Ovary (tissue), 9 donors: ENCODE data around the gene SYK. TPM values are rescaled to one million over a fixed set of nuclear protein-coding genes. Genes with fewer than 3 reads are reported as not detected.

Experiments used
- DNase-seq, 5 donors: peaks; one replicate each; pipeline ENCODE4 v3.0.0-alpha.2; 2019 to 2020
- H3K27ac ChIP-seq, 2 donors: fragments of 200-600 bp; one replicate each; pipeline versions ENCODE4 v1.5.1 to v1.8.0; 2019 to 2022
- H3K27me3 ChIP-seq: fragments of 200-600 bp; one replicate; pipeline ENCODE4 v1.8.0; 2022
- H3K36me3 ChIP-seq: fragments of 200-600 bp; sonication (generic); one replicate; pipeline ENCODE4 v1.5.1; 2019
- H3K4me1 ChIP-seq: one replicate; pipeline ENCODE4 v1.8.1; 2013; ENCODE audit warnings: mild to moderate bottlenecking, moderate library complexity; ENCODE audit not compliant: insufficient read depth
- H3K4me3 ChIP-seq: fragments of 200-600 bp; sonication (generic); one replicate; pipeline ENCODE4 v1.5.1; 2017
- H3K9me3 ChIP-seq, 2 donors: fragments of 200-600 bp in 1 of 2; sonication (generic) in 1 of 2; one replicate each; pipeline versions ENCODE4 v1.5.1 to v1.8.1; 2013 to 2019; ENCODE audit warnings: mild to moderate bottlenecking in 1 of 2, moderate library complexity in 1 of 2
- CTCF ChIP-seq, 3 donors: fragments of 450-650 bp in 2 of 3; fragments of 200-600 bp in 1 of 3; IDR thresholded peaks; one replicate each; pipeline versions ENCODE4 v1.5.1 to v1.8.0; 2016 to 2022; ENCODE audit warnings: antibody characterized with exemption in 3 of 3, mild to moderate bottlenecking in 1 of 3
- EP300 ChIP-seq: sonication (generic); formaldehyde crosslinking; IDR thresholded peaks from one replicate; pipeline ENCODE4 v1.6.1; 2017; ENCODE audit warnings: antibody characterized with exemption
- POLR2A ChIP-seq: fragments of 450-650 bp; IDR thresholded peaks from one replicate; pipeline ENCODE4 v1.6.1; 2017; ENCODE audit warnings: antibody characterized with exemption, mild to moderate bottlenecking, moderate library complexity
- WGBS, 3 donors: extraction: QIAGEN DNeasy Blood & Tissue Kit in 1 of 3; methylation state at CpG; one replicate each; pipeline versions ENCODE4 v1.1.5 to v1.1.7; 2013 to 2017; 5-methylcytosine and 5-hydroxymethylcytosine counted together
- intact Hi-C, 4 donors: fragments of 100-400 bp; cut with DNase I; formaldehyde crosslinking; loops; one replicate each; pipeline versions ENCODE4 v1.11.0 to v1.15.1; 2022 to 2023
- polyA plus RNA-seq, 2 donors: library from polyadenylated mRNA; stranded (reverse); fragments of 200-250 nt in 1 of 2; fragments of 350-450 nt in 1 of 2; fragmentation: Illumina TruSeq in 1 of 2; extraction: RNeasy Lipid Tissue Mini Kit (QIAGEN cat#74804) in 1 of 2; gene quantifications; one replicate each; pipeline ENCODE4 v1.2.3, GENCODE V29; 2013 to 2014
- total RNA-seq, 7 donors: library from RNA; depleted of rRNA in 2 of 7; stranded (reverse); fragments of >200 nt in 2 of 7; fragmentation: NEBNext Ultra II Directional in 3 of 7; extraction: Animal tissue kit (Norgen Biotek cat#: 25700) in 3 of 7; gene quantifications; one replicate each; pipeline versions ENCODE4 v1.1.0 to v1.2.4, GENCODE V29; 2016 to 2023
- donor health status: DM: no; HTN: no; CAD: no; lungs with moderate emphysema.
- donor health status: DM: no; HTN: no; CAD: no.
- donor health status: Bipolar disorder and iron deficiency.
- donor health status: DM: yes; HTN: yes; CAD: no.
- donor health status: DM: no; HTN: no; CAD: no.
- donor health status: DM: yes; HTN: yes; CAD: no.

SYK gene
- total and polyA plus RNA-seq, 9 donors, result 1.4 to 12.0 (median 8.6) TPM

GRCh38 chr9:90774071-90774470 is 27.5 kb upstream of the SYK start:
- no peak for TF ChIP-seq POLR2A
- no peak for TF ChIP-seq EP300
- no peak for TF ChIP-seq CTCF (IDR thresholded peaks at IDR 0.05)
- no peak for DNase-seq
- peaks cover 0 to 4% of the 10 kb centered on the region in 2 donors for H3K9me3 ChIP-seq
- H3K4me1 ChIP-seq, result no peaks in the 10 kb centered on the region
- no peak overlapping the region for H3K4me3 ChIP-seq
- intact Hi-C loops, result no loop called here
- H3K27ac ChIP-seq, result no peak overlapping the region
- no peaks in the 10 kb centered on the region for H3K27me3 ChIP-seq
- H3K36me3 ChIP-seq, result no peaks in the 10 kb centered on the region
- 85 to 95% (median 90%) methylated on average over 3 of the region's 3 CpGs for WGBS, 3 donors

GRCh38 chr9:90774682-90775081 is 26.9 kb upstream of the SYK start:
- no peaks in the 10 kb centered on the region for H3K4me1 ChIP-seq
- peaks cover 0 to 4% of the 10 kb centered on the region in 2 donors for H3K9me3 ChIP-seq
- TF ChIP-seq POLR2A, result no peak
- TF ChIP-seq CTCF (IDR thresholded peaks at IDR 0.05), result no peak
- TF ChIP-seq EP300, result no peak
- intact Hi-C loops, result no loop called here
- no peak for DNase-seq
- H3K27ac ChIP-seq, result no peak overlapping the region
- no peaks in the 10 kb centered on the region for H3K27me3 ChIP-seq
- 85 to 86% (median 86%) methylated on average over 3 of the region's 3 CpGs for WGBS, 3 donors
- no peaks in the 10 kb centered on the region for H3K36me3 ChIP-seq
- H3K4me3 ChIP-seq, result no peak overlapping the region

GRCh38 chr9:90775657-90776056 is 26.0 kb upstream of the SYK start:
- TF ChIP-seq CTCF (IDR thresholded peaks at IDR 0.05) (no peak), EP300 (no peak), POLR2A (no peak)
- Histone ChIP-seq H3K4me1 (no peaks in the 10 kb centered on the region), H3K9me3 (peaks cover 0 to 4% of the 10 kb centered on the region in 2 donors), H3K4me3 (no peak overlapping the region), H3K36me3 (no peaks in the 10 kb centered on the region), H3K27me3 (no peaks in the 10 kb centered on the region), H3K27ac (no peak overlapping the region)
- no peak for DNase-seq
- WGBS, 3 donors, result 43 to 51% (median 44%) methylated on average over 3 of the region's 3 CpGs
- intact Hi-C loops, result no loop called here

GRCh38 chr9:90778746-90779145 is 22.9 kb upstream of the SYK start:
- TF ChIP-seq CTCF (IDR thresholded peaks at IDR 0.05), result no peak
- no peak for TF ChIP-seq POLR2A
- TF ChIP-seq EP300, result no peak
- Histone ChIP-seq H3K36me3 (no peaks in the 10 kb centered on the region), H3K27me3 (no peaks in the 10 kb centered on the region), H3K27ac (no peak overlapping the region), H3K9me3 (peaks cover 0 to 4% of the 10 kb centered on the region in 2 donors), H3K4me1 (peaks cover 3% of the 10 kb centered on the region), H3K4me3 (no peak overlapping the region)
- 91 to 94% (median 93%) methylated on average over 2 of the region's 2 CpGs for WGBS, 3 donors
- DNase-seq, result no peak
- intact Hi-C loops, result no loop called here
